ENCODE data around the gene MS4A3. TPM values are rescaled to one million over a fixed set of nuclear protein-coding genes. Genes with fewer than 3 reads are reported as not detected.

MS4A3 gene
- total RNA-seq, 4 donors from 2014 or later, result not detected

GRCh38 chr11:60111793-60112192 lies 55.3 kb downstream of the MS4A3 start:
- DNase-seq, result no peak
- Histone ChIP-seq H3K9me3 (no peaks in the 10 kb centered on the region), H3K36me3 (no peaks in the 10 kb centered on the region), H3K4me3 (no peak overlapping the region), H3K27ac (no peak overlapping the region), H3K27me3 (no peaks in the 10 kb centered on the region), H3K4me1 (no peaks in the 10 kb centered on the region)
- intact Hi-C loops (cut with DNase I; ENCODE audit: low total_unique reads), result no loop called here
- TF ChIP-seq, protein P1, sequence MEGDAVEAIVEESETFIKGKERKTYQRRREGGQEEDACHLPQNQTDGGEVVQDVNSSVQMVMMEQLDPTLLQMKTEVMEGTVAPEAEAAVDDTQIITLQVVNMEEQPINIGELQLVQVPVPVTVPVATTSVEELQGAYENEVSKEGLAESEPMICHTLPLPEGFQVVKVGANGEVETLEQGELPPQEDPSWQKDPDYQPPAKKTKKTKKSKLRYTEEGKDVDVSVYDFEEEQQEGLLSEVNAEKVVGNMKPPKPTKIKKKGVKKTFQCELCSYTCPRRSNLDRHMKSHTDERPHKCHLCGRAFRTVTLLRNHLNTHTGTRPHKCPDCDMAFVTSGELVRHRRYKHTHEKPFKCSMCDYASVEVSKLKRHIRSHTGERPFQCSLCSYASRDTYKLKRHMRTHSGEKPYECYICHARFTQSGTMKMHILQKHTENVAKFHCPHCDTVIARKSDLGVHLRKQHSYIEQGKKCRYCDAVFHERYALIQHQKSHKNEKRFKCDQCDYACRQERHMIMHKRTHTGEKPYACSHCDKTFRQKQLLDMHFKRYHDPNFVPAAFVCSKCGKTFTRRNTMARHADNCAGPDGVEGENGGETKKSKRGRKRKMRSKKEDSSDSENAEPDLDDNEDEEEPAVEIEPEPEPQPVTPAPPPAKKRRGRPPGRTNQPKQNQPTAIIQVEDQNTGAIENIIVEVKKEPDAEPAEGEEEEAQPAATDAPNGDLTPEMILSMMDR (IDR thresholded peaks at IDR 0.05), result no peak
- no peak for TF ChIP-seq POLR2A (IDR thresholded peaks at IDR 0.05)

GRCh38 chr11:60116996-60117790 lies 60.7 kb downstream of the MS4A3 start:
- Histone ChIP-seq H3K27ac (no peak overlapping the region), H3K4me3 (no peak overlapping the region), H3K9me3 (no peaks in the 10 kb centered on the region), H3K27me3 (no peaks in the 10 kb centered on the region), H3K36me3 (no peaks in the 10 kb centered on the region), H3K4me1 (no peaks in the 10 kb centered on the region)
- no peak for DNase-seq
- intact Hi-C loops (cut with DNase I; ENCODE audit: low total_unique reads), result no loop called here
- TF ChIP-seq, protein P1 (IDR thresholded peaks at IDR 0.05), result no peak
- no peak for TF ChIP-seq POLR2A (IDR thresholded peaks at IDR 0.05)

DNA sequence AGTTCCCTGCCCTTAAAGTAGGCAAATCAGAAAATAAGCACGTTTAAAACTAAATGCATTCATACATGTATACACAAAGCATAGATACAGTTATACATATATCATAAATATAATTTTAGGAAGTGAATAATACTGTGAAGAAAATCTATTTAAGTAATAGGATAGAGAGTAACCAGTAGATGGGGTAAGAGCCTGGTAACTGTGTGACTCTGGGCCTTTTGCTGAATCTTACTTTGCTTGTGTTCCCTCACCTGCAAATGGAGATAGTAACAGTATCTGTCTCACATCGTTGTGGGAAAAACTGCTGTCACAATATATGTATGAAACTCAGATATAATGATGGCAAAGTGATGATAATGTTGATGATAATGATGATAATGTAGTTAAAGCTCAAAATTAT lies 61.9 kb downstream of the MS4A3 start:
- Histone ChIP-seq H3K27ac (no peak overlapping the region), H3K36me3 (no peaks in the 10 kb centered on the region), H3K27me3 (no peaks in the 10 kb centered on the region), H3K4me1 (no peaks in the 10 kb centered on the region), H3K4me3 (no peak overlapping the region), H3K9me3 (no peaks in the 10 kb centered on the region)
- intact Hi-C loops (cut with DNase I; ENCODE audit: low total_unique reads), result no loop called here
- DNase-seq, result no peak
- TF ChIP-seq, protein P1 (IDR thresholded peaks at IDR 0.05), result no peak
- TF ChIP-seq POLR2A (IDR thresholded peaks at IDR 0.05), result no peak

GRCh38 chr11:60119710-60120109 lies 63.2 kb downstream of the MS4A3 start:
- H3K9me3 ChIP-seq, result no peaks in the 10 kb centered on the region
- TF ChIP-seq POLR2A (IDR thresholded peaks at IDR 0.05), result no peak
- TF ChIP-seq, protein P1 (IDR thresholded peaks at IDR 0.05), result no peak
- intact Hi-C loops (cut with DNase I; ENCODE audit: low total_unique reads), result no loop called here
- no peak overlapping the region for H3K4me3 ChIP-seq
- H3K4me1 ChIP-seq, result no peaks in the 10 kb centered on the region
- H3K27me3 ChIP-seq, result no peaks in the 10 kb centered on the region
- DNase-seq, result no peak
- no peaks in the 10 kb centered on the region for H3K36me3 ChIP-seq
- no peak overlapping the region for H3K27ac ChIP-seq

Other genes starting within 250 kb of the MS4A3 start
- gene MRPL16, start 245.9 kb upstream of the MS4A3 start, total RNA-seq, result 10 to 100 TPM; 14.3 to 64.4 (median 38.9) TPM
- not detected for gene CBLIF, start 211.2 kb upstream of the MS4A3 start, total RNA-seq
- not detected for gene TCN1, start 190.2 kb upstream of the MS4A3 start, total RNA-seq
- gene OOSP3, start 177.9 kb upstream of the MS4A3 start, total RNA-seq, result not detected
- not detected for gene OOSP1, start 118.2 kb upstream of the MS4A3 start, total RNA-seq
- not detected for gene OOSP4A, start 92.6 kb upstream of the MS4A3 start, total RNA-seq
- gene OOSP4B, start 39.5 kb upstream of the MS4A3 start, total RNA-seq, result not detected
- not detected for gene OOSP2, start 16.3 kb upstream of the MS4A3 start, total RNA-seq
- 1 to 10 TPM in 2 of 4 donors, under 1 TPM in 2; 0.62 to 3.2 (median 0.88) TPM for gene MS4A2, start 32.0 kb downstream of the MS4A3 start, total RNA-seq
- 10 to 100 TPM; 35.2 to 51.7 (median 40.3) TPM for gene MS4A6A, start 126.4 kb downstream of the MS4A3 start, total RNA-seq
- 1 to 10 TPM in 2 of 4 donors, not detected in 2; 1.8 to 2.5 TPM for gene MS4A4E, start 186.5 kb downstream of the MS4A3 start, total RNA-seq
- gene MS4A4A, start 224.0 kb downstream of the MS4A3 start, total RNA-seq, result 10 to 100 TPM in 3 of 4 donors, 1 to 10 TPM in 1; 2.6 to 29.1 (median 14.3) TPM